Fibroblast of the conjunctiva (primary cell): Measurements from ENCODE around the gene GRM8.

Experiments used
- DNase-seq: peaks from one replicate; pipeline ENCODE4 v3.0.0-alpha.2; 2010; ENCODE audit warnings: low read depth

GRM8 gene

GRCh38 chr7:126511046-126511445 lies 741.7 kb downstream of the GRM8 start:
- DNase-seq = no peak

GRCh38 chr7:126501617-126502016 lies 751.1 kb downstream of the GRM8 start:
- no peak for DNase-seq

- no peak for DNase-seq
These were observed 753.3 kb downstream of the GRM8 start for GRCh38 chr7:126499481-126499880.

DNA sequence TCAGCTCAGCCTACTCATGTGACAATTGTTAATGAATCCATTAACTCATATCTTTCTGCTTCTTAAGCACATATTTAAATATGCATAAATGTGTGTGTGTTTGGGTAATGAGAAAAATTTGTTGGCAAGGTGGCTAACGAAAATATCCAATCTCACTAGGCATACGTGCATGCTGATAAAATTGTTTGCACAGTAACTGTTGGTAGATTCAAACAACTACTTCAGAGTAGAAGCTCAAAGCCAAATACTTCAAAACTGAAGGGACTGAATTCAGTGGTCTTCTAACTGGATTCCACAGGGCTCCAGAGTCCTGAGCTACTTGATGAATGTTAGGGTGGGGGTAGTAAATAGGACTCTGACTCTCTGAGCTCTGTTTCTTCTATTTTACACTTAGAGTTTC lies 757.0 kb downstream of the GRM8 start:
- DNase-seq = no peak

- DNase-seq = no peak
These were observed 757.7 kb downstream of the GRM8 start for GRCh38 chr7:126495001-126495400.

- DNase-seq = no peak
These were observed 758.9 kb downstream of the GRM8 start for GRCh38 chr7:126493801-126494200.

- no peak for DNase-seq
These were observed 762.9 kb downstream of the GRM8 start for GRCh38 chr7:126489874-126490273.

DNA sequence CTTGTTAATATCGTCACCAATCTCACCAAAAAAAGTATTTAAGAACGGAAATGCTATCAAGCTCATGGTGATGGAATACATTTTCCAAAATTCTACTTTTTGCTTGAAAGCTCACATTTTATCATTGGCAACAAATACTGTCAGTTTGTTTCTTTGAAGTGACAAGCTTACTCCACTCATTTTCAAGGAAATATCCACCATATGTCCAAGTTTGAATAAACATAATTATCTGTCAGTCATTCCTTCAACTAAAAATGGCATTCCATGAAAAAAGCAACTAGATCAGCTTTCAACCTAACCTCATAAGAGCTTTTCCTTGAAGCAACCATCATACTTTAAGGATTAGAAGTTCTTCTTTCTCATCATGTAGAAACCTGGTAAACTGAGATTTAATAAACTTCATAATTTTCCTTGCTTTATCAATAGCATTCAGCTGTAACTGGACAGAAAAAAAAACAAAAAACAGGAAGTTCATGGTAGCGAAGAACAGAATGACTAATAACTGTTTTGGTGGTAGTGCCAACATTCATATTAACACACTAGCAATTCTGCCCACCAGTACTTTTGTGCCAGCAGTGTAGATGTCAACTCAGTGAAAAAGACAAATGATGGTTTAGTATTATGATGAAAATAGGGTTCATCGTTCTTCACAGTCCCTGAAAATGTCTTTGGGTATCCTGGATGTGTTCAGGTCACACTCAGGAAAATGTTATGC lies 764.9 kb downstream of the GRM8 start:
- DNase-seq = no peak

DNA sequence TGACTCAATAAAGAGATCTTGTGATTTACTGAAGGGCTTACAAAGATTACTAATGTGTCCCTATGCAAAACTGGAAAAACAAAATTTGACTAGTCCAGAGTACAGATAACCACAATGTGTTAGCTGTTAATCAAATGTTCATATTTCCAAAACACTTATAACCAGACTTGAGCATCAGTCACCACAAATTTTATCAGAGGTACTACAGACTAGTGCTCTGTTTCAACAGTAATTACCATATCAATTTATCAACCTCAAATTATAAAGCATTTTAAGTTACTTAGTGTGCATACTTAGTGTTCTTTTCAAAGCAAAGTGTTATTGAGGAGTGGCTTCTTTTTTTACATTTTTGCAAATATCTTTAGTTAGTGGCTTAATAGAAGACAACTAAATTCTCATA lies 765.9 kb downstream of the GRM8 start:
- DNase-seq = no peak

DNA sequence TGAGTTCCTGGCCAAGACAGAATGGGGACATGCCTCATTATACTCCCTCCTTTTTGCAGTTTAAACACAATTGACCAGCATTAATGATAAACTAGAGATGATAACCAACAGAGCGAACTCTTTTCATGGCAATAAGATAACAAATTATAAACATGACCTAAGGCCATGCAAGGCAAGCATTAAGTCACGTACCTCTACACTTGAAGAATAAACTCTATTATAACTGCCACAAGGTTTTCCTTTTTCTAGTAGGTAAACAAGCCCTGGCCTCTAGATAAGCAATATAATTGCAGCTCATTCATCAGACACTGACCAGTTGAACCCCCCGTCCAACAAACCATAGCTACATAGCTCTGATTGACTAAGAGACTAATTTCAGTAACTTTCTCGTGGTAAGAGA lies 767.0 kb downstream of the GRM8 start:
- no peak for DNase-seq

DNA sequence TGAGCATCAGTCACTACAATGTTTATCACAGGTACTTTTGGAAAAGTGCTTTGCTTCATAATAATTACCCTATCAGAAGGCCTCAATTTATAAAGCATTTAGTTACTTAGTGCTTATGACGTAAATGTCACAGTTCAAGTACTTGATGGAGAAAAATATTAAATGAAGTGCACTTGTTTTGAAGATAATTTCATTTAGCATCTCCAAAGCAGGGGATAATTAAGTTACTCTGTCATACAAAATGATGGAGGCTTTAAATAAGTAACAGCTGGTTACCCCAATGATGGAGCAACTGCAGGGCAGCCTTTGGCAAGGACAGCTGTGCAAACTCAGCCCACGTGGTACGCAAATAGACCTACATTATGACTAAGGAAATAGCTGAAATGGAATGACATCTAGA lies 768.8 kb downstream of the GRM8 start:
- DNase-seq = no peak

- no peak for DNase-seq
These were observed 779.9 kb downstream of the GRM8 start for GRCh38 chr7:126472825-126473224.

DNA sequence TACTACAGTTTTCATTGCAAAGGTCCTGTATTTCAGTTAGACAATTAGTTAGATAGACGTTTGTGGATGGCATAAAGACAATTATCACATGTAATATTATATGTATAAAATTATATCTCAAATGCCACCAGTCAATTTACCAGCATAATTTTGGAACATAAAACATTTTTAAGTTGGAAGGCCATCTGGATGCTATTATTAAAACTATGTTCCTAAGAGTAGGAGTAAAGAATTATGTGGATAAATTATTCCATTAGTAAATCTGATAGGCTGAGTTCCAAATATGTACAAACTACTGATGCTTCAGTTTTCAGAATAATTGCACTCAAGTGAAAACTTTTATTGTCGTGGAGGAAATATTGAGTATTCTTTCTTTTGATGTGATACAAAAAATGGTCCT lies 790.3 kb downstream of the GRM8 start:
- DNase-seq = no peak

DNA sequence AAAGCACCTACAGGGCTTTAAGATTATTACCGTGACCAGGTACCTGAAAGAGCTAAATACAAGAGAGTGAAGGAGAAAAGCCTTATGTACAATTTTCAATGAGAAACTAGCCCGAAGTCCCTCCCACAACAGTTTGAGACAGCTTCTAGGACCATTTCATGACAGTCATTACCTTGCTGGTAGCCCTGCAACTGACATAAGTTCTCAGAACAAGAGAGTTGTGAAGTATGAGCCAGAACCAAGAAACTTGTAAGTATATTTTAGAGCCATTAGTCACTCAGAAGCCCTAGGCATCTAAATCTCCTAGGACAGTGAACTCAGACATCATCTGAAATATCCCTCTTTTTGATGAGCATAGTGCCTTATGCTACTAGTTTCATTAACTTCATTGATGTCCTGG lies 792.1 kb downstream of the GRM8 start:
- no peak for DNase-seq

- no peak for DNase-seq
These were observed 799.6 kb downstream of the GRM8 start for GRCh38 chr7:126453104-126453503.

GRCh38 chr7:126450269-126450671 lies 802.5 kb downstream of the GRM8 start:
- no peak for DNase-seq

GRCh38 chr7:126449611-126450268 lies 803.0 kb downstream of the GRM8 start:
- no peak for DNase-seq

- no peak for DNase-seq
These were observed 804.8 kb downstream of the GRM8 start for GRCh38 chr7:126447984-126448383.

- no peak for DNase-seq
These were observed 806.8 kb downstream of the GRM8 start for GRCh38 chr7:126445991-126446390.

DNA sequence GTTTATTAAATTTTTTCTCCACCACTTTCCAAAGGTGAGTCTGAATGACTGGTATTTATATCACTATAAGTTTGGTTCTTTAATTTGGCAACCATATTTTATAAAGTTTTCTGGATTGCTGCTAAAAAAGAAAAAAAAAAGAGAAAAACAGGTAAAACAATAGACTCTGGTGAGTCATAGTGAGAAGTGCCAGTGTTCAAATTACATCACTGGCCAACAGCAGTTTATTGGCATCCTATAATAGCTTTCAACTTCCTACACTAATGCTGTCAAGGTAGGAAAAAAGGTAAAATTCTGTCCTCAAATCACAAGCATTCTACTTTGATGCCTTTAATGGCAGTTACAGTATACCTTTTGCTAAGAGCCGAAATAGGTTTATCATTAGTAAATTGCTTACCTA lies 808.8 kb downstream of the GRM8 start:
- DNase-seq = no peak

- DNase-seq = no peak
These were observed 809.8 kb downstream of the GRM8 start for GRCh38 chr7:126442908-126443307.

- no peak for DNase-seq
These were observed 811.0 kb downstream of the GRM8 start for GRCh38 chr7:126441745-126442144.

GRCh38 chr7:126440542-126440941 lies 812.2 kb downstream of the GRM8 start:
- DNase-seq = no peak
